DOHH2 (cell line): ENCODE measurements around the gene EPB41L5.
"Not testable (repeated sequence)": the region's sequence is repeated elsewhere in the genome, so short reads cannot be mapped to it uniquely, and the experiment has no call there.

ENCODE experiments used
- H3F3A ChIP-seq: fragments of 200-600 bp; sonication (generic), shearing (Covaris generic); 2 replicates; pipeline ENCODE4 v1.6.0; 2016; ENCODE audit warnings: antibody characterized with exemption, mild to moderate bottlenecking; ENCODE audit not compliant: control insufficient read depth, insufficient read depth
- H3K27ac ChIP-seq: fragments of 200-600 bp; sonication (generic); 2 replicates; pipeline ENCODE4 v1.5.1; 2014; ENCODE audit warnings: low read depth, mild to moderate bottlenecking, low read length, moderate library complexity
- H3K27me3 ChIP-seq: fragments of 200-600 bp; sonication (generic); 2 replicates; pipeline ENCODE4 v1.6.1; 2014; ENCODE audit warnings: mild to moderate bottlenecking, low read length, mixed read lengths; ENCODE audit not compliant: control insufficient read depth
- H3K36me3 ChIP-seq: fragments of 200-600 bp; sonication (generic); 2 replicates; pipeline ENCODE4 v1.6.1; 2014; ENCODE audit warnings: mild to moderate bottlenecking, low read length, moderate library complexity, mixed read lengths; ENCODE audit not compliant: control insufficient read depth
- H3K4me1 ChIP-seq: fragments of 200-600 bp; sonication (generic); 2 replicates; pipeline ENCODE4 v1.6.1; 2014; ENCODE audit warnings: mild to moderate bottlenecking, low read length, mixed read lengths; ENCODE audit not compliant: control insufficient read depth
- H3K4me2 ChIP-seq: fragments of 200-600 bp; sonication (generic); 2 replicates; pipeline ENCODE4 v1.6.0; 2014; ENCODE audit warnings: mild to moderate bottlenecking, low read length, moderate library complexity
- H3K4me3 ChIP-seq: fragments of 200-600 bp; sonication (generic); 2 replicates; pipeline ENCODE4 v1.5.1; 2014; ENCODE audit warnings: mild to moderate bottlenecking, low read length, mixed read lengths
- H3K79me2 ChIP-seq: fragments of 200-600 bp; sonication (generic); 2 replicates; pipeline ENCODE4 v1.6.1; 2014; ENCODE audit warnings: mild to moderate bottlenecking, low read length, mixed read lengths; ENCODE audit not compliant: control insufficient read depth
- H3K9me2 ChIP-seq: fragments of 200-600 bp; sonication (generic); replicated peaks from 2 replicates; pipeline ENCODE4 v1.6.1; 2014; ENCODE audit warnings: mild to moderate bottlenecking, low read length, mixed read lengths; ENCODE audit not compliant: control insufficient read depth
- H3K9me3 ChIP-seq: fragments of 200-600 bp; sonication (generic); 2 replicates; pipeline ENCODE4 v1.6.1; 2014; ENCODE audit warnings: antibody characterized with exemption, low read length, mixed read lengths; ENCODE audit not compliant: control insufficient read depth, insufficient read depth
- H4K20me1 ChIP-seq: fragments of 200-600 bp; sonication (generic); 2 replicates; pipeline ENCODE4 v1.6.0; 2014; ENCODE audit warnings: low read depth, mild to moderate bottlenecking, antibody characterized with exemption, low read length, moderate library complexity; ENCODE audit not compliant: control insufficient read depth, insufficient read depth
- CTCF ChIP-seq: fragments of 200-600 bp; sonication (generic); IDR thresholded peaks from one replicate; pipeline ENCODE4 v1.5.1; 2014; ENCODE audit warnings: antibody characterized with exemption, mild to moderate bottlenecking, low read depth, low read length; ENCODE audit not compliant: poor library complexity, severe bottlenecking
- EZH2phosphoT487 ChIP-seq: fragments of 200-600 bp; sonication (generic); IDR thresholded peaks from 2 replicates; pipeline ENCODE4 v1.6.1; 2017; ENCODE audit warnings: borderline replicate concordance, mild to moderate bottlenecking, antibody characterized with exemption, low read length, moderate library complexity, mixed read lengths

Gene EPB41L5

DNA sequence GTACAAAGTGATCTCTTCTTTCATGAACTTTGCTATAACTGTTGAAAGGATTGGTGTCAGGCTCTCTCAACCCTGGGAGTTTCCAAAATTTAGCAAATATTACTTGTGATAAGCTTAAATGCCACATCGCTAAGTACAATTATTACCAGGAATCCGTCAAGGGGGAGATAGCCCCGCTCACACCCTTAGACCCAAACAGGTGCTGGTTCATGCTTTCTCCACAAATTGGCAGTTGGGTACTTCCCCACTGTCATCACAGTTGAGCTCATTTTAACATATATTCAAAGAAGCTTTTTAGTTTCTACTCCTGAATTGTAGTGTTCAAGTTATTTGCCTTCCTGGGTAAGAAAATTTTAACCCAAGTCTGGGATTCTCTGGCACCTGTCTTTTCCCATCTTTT lies 29.8 kb upstream of the EPB41L5 start:
- Histone ChIP-seq H3K79me2 (no peaks in the 10 kb centered on the region), H3K9me3 (no peaks in the 10 kb centered on the region), H3K4me3 (no peak overlapping the region), H4K20me1 (no peaks in the 10 kb centered on the region), H3K4me2 (no peak overlapping the region), H3K36me3 (no peaks in the 10 kb centered on the region), H3F3A (no peaks in the 10 kb centered on the region), H3K27ac (no peak overlapping the region), H3K4me1 (no peaks in the 10 kb centered on the region), H3K9me2 (no peaks in the 10 kb centered on the region), H3K27me3 (no peaks in the 10 kb centered on the region)
- TF ChIP-seq CTCF, result no peak
- TF ChIP-seq EZH2phosphoT487, result no peak

- no peak overlapping the region for H3K4me2 ChIP-seq
- no peaks in the 10 kb centered on the region for H3K27me3 ChIP-seq
- no peaks in the 10 kb centered on the region for H3K9me2 ChIP-seq
- H3K9me3 ChIP-seq, result no peaks in the 10 kb centered on the region
- no peaks in the 10 kb centered on the region for H3K79me2 ChIP-seq
- TF ChIP-seq EZH2phosphoT487 (no peak), CTCF (no peak)
- H3K4me3 ChIP-seq, result no peak overlapping the region
- no peaks in the 10 kb centered on the region for H3F3A ChIP-seq
- H3K27ac ChIP-seq, result no peak overlapping the region
- no peaks in the 10 kb centered on the region for H4K20me1 ChIP-seq
- H3K4me1 ChIP-seq, result no peaks in the 10 kb centered on the region
- no peaks in the 10 kb centered on the region for H3K36me3 ChIP-seq
Observed at GRCh38 chr2:119996148-119996547, 16.7 kb upstream of the EPB41L5 start.

DNA sequence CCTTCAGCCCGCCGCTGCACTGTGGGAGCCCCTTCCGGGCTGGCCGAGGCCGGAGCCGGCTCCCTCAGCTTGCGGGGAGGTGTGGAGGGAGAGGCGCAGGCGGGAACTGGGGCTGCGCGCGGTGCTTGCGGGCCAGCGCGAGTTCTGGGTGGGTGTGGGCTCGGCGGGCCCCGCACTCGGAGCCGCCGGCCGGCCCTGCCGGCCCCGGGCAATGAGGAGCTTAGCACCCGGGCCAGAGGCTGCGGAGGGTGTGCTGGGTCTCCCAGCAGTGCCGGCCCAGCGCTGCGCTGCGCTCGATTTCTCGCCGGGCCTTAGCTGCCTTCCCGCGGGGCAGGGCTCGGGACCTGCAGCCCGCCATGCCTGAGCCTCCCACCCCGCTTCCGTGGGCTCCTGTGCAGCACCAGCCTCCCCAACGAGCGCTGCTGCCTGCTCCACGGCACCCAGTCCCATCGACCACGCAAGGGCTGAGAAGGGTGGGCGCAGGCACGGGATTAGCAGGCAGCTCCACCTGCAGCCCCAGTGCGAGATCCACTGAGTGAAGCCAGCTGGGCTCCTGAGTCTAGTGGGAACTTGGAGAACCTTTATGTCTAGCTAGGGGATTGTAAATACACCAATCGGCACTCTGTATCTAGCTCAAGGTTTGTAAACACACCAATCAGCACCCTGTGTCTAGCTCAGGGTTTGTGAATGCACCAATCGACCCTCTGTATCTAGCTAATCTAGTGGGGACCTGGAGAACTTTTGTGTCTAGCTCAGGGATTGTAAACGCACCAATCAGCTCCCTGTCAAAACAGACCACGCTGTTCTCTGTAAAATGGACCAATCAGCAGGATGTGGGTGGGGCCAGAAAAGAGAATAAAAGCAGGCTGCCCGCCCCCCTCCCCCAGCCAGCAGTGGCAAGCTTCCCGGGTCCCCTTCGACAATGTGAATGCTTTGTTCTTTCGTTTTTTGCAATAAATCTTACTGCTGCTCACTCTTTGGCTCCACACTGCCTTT lies 15.7 kb upstream of the EPB41L5 start:
- H4K20me1 ChIP-seq, H3K27ac ChIP-seq, H3K9me2 ChIP-seq, H3K27me3 ChIP-seq, H3K4me1 ChIP-seq, H3F3A ChIP-seq, H3K4me2 ChIP-seq, H3K36me3 ChIP-seq, H3K9me3 ChIP-seq, H3K79me2 ChIP-seq, H3K4me3 ChIP-seq: not testable (repeated sequence)

DNA sequence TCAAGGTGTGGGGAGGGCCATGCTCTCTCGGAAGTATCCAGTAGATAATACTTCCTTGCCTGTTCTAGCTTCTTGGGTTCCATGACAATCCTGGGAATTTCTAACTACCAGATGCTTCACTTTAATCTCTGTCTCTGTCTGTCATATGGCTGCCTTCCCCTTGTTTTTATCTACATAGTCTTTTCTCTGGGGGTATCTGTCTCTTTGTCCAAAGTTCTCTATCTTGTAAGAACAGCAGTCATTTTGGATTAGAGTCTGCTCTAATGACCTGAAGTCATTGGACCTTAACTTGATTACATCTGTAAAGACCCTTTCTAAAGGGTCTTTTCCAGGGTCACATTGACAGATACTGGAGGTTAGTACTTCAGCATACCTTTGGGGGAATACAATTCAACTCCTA lies 11.4 kb upstream of the EPB41L5 start:
- H3K4me2 ChIP-seq, result no peak overlapping the region
- H3K27me3 ChIP-seq, result no peaks in the 10 kb centered on the region
- H3F3A ChIP-seq, result no peaks in the 10 kb centered on the region

More for the DNA sequence above, 11.4 kb upstream of the EPB41L5 start:
- Histone ChIP-seq H3K9me2 (no peaks in the 10 kb centered on the region), H3K9me3 (no peaks in the 10 kb centered on the region), H3K79me2 (no peaks in the 10 kb centered on the region), H3K36me3 (no peaks in the 10 kb centered on the region), H3K27ac (no peak overlapping the region), H4K20me1 (no peaks in the 10 kb centered on the region), H3K4me3 (no peak overlapping the region), H3K4me1 (no peaks in the 10 kb centered on the region)
- TF ChIP-seq CTCF (no peak), EZH2phosphoT487 (no peak)
